GM18858 (cell line): ENCODE measurements around the gene CD44.
"Not testable (repeated sequence)": the region's sequence is repeated elsewhere in the genome, so short reads cannot be mapped to it uniquely, and the experiment has no call there.

ENCODE experiments used
- ATAC-seq: cut with Tn5 transposase; IDR thresholded peaks from one replicate; pipeline ENCODE4 v1.9.1; 2021; ENCODE audit not compliant: unreplicated experiment

CD44 gene

DNA sequence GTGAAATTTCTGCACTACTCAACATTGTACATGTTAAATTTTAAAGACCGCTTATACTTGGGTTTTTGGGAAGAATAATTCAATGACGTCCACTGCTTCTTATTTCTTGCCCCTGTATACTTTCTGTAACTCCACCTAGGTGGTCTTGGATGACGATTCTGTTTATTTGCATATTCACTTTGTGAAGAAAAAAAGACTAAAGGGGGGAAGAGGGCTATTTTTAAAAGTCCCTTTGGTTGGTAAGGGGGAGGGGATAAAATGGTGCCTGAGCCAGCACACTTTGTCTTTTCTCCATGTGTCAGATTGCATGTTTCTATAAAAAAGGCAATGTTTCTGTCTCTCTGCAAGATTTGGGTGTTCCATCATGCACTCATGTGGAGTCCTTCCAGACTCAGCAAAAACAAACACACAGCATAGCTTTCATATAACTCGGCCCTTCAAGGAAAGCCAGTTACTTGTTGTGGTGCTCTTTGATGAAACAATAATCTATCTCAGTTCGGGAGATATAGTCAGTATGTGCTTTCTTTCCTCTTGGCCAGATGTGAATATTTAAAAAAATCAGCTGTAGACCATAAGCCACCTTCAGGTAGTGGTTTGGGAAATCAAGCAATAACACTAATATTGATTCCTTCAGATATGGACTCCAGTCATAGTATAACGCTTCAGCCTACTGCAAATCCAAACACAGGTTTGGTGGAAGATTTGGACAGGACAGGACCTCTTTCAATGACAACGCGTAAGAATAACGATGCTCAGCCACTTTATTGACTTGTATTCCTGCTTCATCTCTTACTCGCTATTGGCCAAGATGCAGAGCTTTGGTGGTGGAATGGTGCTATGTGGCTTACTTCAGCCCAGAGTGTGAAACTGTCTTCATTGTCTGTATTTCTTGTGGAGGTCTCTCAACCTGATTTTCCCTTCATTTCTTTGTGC lies 68.8 kb downstream of the CD44 start:
- no peak for ATAC-seq

DNA sequence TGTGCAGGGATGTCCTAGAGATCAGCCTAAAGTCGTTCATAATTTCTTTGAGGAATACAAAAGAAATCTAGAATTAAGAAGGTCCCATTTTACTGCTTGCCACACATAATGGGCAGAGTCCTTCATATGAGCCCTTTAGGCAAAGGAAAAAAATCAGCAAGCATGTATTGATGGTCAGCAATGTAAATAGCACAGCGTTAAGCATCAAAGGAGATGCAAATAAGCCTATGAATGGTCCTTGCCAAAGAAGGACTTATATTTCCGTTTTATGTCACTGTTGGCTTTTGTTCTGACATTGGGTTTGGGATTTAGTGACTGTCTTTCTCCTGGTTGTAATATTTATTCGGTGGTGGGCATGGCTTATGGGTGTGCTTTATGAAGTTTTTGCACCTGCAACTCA lies 69.8 kb downstream of the CD44 start:
- ATAC-seq: no peak

DNA sequence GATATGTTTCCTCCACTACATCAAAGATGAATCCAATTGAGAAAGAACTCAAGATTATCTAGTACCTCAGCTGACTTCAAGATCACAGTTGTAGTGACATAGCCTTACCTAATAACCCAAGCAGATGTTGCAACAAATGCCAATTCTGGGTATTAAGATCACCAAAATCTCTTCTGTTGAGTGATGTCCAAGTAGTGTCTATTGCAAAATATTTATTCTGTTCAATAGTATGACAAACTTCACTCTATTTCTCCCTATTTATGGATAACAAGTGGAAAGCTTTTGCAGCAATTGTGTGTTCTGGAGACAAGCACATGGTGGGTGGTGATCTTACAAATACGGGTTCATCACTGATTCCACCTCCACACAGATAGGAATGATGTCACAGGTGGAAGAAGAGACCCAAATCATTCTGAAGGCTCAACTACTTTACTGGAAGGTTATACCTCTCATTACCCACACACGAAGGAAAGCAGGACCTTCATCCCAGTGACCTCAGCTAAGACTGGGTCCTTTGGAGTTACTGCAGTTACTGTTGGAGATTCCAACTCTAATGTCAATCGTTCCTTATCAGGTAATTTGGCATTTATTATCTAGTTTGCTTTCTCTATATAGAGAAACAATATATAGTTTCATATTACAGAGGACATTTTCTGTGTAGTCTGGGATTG lies 72.0 kb downstream of the CD44 start:
- no peak for ATAC-seq

DNA sequence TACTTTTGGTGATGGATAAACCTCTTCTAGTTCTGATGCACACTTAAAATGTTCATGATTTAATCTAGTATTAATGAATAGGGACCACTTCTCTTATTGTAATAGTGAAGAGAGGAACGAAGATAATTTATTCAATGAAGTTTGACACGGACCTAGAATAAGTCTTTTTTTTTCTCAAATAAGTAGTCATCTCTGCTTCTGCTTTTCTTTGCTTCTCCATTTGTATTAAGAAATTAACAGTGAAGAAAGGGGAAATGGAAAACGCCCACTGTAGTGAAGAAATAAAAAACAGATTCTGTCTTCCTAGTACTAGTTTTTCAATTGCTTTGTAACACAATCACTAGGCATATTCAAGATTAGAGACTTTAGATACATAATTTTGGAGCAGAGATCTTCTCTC lies 73.0 kb downstream of the CD44 start:
- ATAC-seq: no peak

DNA sequence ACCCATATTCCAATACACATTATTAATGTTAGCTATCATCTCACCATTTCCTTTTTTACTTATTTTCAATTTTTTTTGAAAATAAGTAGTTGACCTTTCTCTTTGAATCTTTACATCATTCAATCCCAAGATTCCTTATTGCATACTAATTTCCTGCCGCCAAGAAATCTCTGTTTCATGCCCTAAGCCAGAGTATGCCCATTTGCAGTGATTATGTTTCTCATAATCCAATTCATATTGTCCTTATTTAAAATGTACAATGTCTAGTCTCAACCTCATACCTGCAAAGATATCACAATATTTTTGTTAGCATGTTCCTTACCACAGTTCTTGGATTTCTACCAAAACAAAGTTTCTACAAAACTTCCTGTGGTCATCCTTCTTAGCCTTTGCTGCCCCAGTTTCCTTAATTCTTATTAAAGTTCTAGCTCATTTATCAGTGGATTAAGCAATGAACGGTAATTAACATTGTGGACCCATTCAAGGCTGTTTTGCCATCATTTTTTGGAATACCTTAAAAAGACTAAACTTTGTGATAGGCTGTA lies 75.3 kb downstream of the CD44 start:
- ATAC-seq: no peak

DNA sequence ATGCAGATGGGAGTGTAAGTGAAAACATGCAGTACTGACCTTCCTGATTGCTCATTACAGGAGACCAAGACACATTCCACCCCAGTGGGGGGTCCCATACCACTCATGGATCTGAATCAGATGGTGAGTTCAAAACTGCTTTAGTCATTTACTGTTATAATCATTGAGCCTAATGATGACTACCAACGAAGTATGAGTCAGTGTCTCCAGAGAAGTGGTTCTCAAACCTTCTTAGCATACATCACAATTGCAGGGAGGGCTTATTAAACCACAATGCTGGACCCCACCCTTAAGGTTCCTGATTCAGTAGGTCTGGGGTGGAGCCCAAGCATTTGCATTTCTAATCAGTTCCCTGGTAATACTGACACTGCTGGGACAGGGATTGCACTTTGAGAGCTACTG lies 75.8 kb downstream of the CD44 start:
- ATAC-seq: no peak

DNA sequence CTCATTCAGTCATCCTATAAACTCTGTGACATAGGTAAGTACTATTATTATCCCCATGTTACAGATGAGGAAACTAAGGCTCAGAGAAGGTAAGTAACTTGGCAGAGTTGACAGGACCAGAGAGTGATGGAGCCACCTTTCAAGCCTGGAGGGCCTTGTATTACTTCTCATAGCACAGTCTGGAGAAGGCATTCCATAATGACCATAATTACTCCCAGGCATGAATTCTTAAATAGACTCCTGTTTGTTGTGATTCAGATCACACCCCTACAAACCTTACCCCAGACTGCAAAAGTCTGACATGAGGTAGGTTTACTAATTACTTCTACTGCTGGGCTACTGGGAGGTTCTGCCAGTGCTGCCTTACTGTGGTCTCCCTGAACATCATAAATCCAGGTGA lies 77.0 kb downstream of the CD44 start:
- ATAC-seq: no peak

DNA sequence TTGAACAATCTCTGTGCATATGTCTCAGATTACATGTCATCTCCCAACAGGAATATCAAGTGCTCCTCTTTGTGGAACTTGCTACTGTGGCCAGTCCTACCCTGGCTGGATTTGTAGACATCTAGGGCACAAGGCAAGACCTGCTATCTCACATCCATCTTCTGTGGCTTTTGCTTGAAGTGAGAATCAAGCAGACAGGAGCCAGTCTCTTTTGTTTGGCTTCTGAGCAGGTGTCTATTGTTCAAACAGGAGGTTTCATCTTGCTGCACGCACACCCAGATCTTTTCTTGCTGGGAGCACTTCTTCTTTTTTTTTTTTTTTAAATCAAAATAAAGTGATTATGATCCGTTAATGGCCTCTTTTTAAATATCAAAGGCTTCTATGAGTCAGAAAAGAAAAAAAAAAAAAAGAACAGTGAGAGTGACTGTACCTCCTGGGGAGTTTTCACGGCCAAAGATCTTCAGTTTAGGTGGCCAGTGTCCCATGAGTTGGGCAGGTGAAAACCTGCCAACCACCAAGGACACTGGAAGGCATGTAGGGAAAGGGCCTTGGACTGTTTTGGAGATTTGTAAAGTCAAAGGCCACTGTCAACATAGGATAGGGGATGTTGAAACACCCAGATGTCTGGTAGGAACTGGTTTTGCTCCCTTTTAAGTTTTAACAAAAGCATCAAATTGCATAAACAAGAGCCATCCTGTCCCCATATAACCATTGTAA lies 78.1 kb downstream of the CD44 start:
- no peak for ATAC-seq

DNA sequence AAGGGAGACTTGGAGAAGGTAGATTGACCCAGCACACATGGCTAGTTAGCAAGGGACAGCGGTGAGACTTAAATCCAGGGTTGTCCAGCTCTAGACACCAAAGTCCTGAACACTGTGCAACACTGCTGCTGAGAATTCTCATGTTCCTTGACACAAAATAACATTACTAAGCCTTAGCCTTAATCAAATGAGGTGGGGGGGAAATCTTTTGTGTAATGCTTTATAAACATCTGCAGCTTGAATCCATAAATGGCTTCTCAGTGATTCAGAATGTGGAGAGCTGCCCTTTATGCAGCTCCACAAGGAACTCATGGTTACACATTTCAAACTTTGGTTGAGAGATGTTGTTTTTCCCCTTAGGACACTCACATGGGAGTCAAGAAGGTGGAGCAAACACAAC lies 80.0 kb downstream of the CD44 start:
- ATAC-seq: no peak

DNA sequence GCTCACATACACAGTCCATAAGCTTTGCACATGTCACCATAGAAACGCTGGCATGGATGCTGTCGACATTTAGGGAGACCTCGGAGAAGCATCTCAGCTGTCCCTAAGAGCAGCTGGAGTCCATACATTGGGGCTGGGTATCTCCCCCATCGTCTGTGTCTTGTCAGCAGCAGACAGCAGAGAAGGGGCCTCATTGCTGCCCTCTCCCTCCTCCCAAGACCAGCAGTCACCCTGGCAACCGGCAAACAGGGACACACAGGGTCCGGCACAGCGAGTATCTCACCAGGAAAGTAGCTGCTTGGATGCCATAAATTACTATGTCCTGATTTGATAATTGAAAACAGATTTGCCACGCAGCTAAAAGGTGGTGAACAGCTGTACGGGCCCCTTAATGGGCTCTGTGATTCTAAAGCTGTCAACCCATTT lies 84.4 kb downstream of the CD44 start:
- no peak for ATAC-seq

DNA sequence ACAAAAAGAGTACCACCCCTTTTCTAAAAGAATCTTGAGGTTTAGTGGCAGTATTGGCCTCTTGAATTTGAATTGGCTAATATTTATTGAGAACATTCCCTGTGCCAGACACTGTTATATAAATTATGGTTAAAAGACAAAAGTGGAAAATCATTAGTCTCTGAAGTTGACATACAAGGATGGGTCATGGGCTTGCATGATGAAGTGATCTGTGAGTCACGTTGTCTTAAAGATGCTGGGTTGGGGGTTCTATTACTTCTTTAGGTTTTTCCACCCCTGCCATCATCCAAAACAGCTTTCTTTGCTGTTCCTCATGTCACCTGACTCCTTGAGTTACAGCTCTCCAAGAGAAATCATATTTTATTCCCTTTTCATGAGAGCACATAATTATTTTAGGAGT lies 85.0 kb downstream of the CD44 start:
- ATAC-seq: no peak

DNA sequence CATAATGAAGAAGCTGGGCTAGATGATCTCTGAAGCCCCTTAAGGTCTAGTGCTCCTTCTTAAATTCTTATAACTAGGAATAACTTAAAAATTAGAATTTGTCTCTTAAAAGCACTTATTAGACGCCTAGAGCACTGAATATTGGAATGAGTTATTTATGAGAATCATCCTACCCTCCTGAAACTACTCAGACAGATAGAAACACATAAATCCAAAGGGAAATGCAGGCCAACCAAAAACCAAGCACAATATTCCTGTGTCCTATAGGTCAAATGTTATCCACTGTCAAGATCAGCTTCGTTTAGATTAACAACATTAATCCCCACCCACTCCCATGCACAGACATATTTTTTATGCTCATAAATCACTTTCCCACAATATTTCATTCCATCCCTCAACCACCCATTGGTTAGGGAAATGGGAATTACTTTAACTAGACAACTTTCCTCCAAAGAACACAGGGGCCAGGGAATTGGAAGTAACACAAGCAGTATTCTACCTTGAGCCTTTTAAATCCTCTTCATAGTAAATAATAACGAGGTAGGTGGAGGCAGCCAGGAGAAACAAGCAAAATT lies 87.1 kb downstream of the CD44 start:
- no peak for ATAC-seq

DNA sequence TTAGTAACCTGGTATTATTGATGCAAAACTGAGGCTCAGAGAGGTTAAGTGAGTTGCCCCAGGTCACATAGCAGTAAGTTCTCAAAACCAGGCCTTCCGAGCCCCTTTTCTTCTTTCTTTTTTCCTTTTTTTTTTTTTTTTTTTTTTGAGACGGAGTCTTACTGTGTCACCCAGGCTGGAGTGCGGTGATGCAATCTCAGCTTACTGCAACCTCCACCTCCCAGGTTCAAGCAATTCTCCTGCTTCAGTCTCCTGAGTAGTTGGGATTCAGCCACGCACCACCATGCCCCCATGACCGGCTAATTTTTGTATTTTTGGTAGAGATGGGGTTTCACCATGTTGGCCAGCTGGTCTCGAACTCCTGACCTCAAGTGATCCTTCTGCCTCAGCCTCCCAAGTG lies 87.8 kb downstream of the CD44 start:
- not testable (repeated sequence) for ATAC-seq

DNA sequence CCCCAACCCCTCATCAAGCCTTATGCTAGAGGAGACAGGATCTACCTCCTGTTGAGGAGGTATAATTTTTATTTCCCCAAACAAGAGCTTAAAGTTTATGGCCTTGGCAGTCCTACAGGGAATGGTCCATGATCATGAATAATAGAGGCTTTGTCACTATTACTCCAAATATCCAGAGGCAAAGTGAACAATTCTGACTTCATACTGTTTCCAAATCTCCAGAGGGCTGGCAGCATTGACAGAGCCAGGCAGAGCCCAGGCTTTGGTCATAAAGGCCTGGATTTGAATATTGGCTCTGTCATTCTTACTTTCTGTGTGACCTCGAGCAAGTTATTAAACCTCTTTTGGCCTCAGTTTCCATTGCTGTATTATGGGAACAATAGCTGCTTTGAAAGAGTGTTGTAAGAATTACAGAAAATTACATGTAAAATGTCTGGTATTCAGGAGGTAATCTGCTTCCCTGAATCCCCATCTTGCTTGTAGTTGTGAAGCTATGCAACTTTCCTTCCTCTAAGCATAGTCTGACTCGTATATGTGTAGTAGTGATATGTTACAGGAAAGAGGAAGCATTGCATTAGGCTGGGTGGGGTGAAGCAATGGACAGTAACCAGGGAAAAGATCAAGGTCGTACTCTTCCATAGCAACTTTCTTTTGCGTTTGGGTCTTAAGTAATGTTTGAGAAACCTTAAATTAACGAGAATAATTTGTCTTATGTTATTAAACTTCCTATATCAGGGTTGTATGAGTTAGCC lies 88.8 kb downstream of the CD44 start:
- no peak for ATAC-seq

DNA sequence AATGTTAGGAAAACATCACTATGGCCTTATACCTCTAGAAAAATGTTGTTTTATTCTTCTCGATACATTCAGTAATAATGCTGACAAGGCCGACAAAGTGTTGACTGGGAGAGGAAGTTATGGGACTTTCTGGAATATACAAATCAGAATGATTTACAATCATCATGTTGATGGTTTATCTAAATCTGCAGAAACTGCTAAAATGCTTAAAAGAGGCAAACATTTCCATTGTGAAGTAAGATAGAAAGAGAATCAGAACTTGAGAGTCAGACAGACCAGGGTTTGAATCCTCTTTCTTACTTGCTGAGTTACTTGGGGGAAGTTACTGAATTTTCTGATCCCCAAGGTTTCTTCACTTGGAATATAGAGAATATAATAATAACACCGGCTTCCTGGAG lies 89.4 kb downstream of the CD44 start:
- ATAC-seq: no peak

DNA sequence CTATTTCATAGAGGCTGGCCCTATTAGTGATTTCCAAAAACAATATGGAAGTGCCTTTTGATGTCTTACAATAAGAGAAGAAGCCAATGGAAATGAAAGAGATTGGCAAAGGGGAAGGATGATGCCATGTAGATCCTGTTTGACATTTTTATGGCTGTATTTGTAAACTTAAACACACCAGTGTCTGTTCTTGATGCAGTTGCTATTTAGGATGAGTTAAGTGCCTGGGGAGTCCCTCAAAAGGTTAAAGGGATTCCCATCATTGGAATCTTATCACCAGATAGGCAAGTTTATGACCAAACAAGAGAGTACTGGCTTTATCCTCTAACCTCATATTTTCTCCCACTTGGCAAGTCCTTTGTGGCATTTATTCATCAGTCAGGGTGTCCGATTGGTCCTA lies 91.4 kb downstream of the CD44 start:
- ATAC-seq: no peak

DNA sequence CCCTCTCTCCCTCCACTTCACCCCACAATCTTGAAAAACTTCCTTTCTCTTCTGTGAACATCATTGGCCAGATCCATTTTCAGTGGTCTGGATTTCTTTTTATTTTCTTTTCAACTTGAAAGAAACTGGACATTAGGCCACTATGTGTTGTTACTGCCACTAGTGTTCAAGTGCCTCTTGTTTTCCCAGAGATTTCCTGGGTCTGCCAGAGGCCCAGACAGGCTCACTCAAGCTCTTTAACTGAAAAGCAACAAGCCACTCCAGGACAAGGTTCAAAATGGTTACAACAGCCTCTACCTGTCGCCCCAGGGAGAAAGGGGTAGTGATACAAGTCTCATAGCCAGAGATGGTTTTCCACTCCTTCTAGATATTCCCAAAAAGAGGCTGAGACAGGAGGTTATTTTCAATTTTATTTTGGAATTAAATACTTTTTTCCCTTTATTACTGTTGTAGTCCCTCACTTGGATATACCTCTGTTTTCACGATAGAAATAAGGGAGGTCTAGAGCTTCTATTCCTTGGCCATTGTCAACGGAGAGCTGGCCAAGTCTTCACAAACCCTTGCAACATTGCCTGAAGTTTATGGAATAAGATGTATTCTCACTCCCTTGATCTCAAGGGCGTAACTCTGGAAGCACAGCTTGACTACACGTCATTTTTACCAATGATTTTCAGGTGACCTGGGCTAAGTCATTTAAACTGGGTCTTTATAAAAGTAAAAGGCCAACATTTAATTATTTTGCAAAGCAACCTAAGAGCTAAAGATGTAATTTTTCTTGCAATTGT lies 92.3 kb downstream of the CD44 start:
- ATAC-seq: no peak

DNA sequence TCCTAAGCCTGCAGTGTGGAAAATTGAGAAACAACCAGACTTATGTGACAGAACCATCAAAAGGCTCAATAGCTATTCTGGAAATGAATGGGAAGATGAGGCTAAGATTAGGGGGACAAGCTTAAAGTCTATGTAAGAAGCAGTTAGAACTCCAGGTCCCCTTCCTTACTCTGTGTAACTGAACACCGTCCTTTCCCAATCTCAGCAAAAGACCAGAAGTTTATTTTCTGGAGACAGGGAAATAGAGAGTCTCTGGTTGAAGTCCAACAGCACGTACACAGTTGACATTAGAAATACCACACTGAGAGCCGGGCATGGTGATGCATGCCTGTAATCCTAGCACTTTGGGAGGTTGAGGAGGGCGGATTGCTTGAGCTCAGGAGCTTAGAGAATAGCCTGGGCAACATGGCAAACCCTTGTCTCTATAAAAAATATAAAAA lies 93.9 kb downstream of the CD44 start:
- no peak for ATAC-seq

DNA sequence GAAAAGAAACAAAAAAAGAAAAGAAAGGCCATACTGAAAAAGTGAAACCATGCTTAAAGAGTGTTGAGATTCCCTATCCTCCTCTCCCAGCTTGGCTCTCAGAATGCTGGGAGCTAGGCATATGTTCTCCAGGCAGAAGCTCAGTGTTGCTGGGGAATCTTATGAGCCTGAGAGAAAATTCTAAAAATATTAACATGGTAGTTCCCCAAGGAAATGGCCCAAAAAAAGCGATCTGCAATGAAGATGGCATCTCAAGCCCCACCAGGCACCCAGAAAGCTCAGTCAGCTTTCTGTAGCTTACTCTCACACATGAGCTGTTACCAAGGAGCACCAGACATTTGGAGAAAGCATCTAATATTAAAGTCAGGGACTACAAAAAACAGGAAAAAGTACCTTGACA lies 94.5 kb downstream of the CD44 start:
- no peak for ATAC-seq
